Anterior cingulate cortex (tissue), 58 donors: ENCODE data around the gene C3orf20.

Experiments used
- DNase-seq, 58 donors: peaks; one replicate each; lab custom pipeline; 2025; lab: John Stamatoyannopoulos, UW

Gene C3orf20

GRCh38 chr3:14769544-14770325 lies 94.8 kb downstream of the C3orf20 start:
- no peak for DNase-seq

GRCh38 chr3:14770591-14770990 lies 95.7 kb downstream of the C3orf20 start:
- no peak for DNase-seq

GRCh38 chr3:14771593-14772497 lies 96.9 kb downstream of the C3orf20 start:
- no peak for DNase-seq

- DNase-seq: no peak
Measured at GRCh38 chr3:14772533-14773138, 97.7 kb downstream of the C3orf20 start.

- no peak for DNase-seq
Measured at GRCh38 chr3:14773281-14773680, 98.3 kb downstream of the C3orf20 start.

- DNase-seq: no peak
Measured at GRCh38 chr3:14773691-14774128, 98.8 kb downstream of the C3orf20 start.

GRCh38 chr3:14774431-14774830 lies 99.5 kb downstream of the C3orf20 start:
- no peak for DNase-seq

- DNase-seq: no peak
Measured at GRCh38 chr3:14775011-14775410, 100.1 kb downstream of the C3orf20 start.

GRCh38 chr3:14775563-14775962 lies 100.6 kb downstream of the C3orf20 start:
- no peak for DNase-seq

GRCh38 chr3:14779069-14779685 lies 104.2 kb downstream of the C3orf20 start:
- DNase-seq: no peak

GRCh38 chr3:14780927-14781507 lies 106.1 kb downstream of the C3orf20 start:
- DNase-seq: no peak

GRCh38 chr3:14783480-14784086 lies 108.6 kb downstream of the C3orf20 start:
- no peak for DNase-seq

GRCh38 chr3:14784087-14784681 lies 109.2 kb downstream of the C3orf20 start:
- peak in 1 of 58 donors; percentile 15 for DNase-seq

GRCh38 chr3:14785207-14786155 lies 110.5 kb downstream of the C3orf20 start:
- DNase-seq: no peak

GRCh38 chr3:14786369-14786768 lies 111.4 kb downstream of the C3orf20 start:
- DNase-seq: no peak

- DNase-seq: no peak
Measured at GRCh38 chr3:14787630-14788029, 112.7 kb downstream of the C3orf20 start.

GRCh38 chr3:14788644-14789043 lies 113.7 kb downstream of the C3orf20 start:
- no peak for DNase-seq

- DNase-seq: no peak
Measured at GRCh38 chr3:14789221-14789620, 114.3 kb downstream of the C3orf20 start.
